GM19463 (cell line): ENCODE measurements around the gene COL23A1.
"Not testable (repeated sequence)": the region's sequence is repeated elsewhere in the genome, so short reads cannot be mapped to it uniquely, and the experiment has no call there.

Source experiments
- ATAC-seq: cut with Tn5 transposase; IDR thresholded peaks from one replicate; pipeline ENCODE4 v1.9.1; 2021; ENCODE audit warnings: mild to moderate bottlenecking, moderate library complexity; ENCODE audit not compliant: unreplicated experiment

COL23A1 gene

DNA sequence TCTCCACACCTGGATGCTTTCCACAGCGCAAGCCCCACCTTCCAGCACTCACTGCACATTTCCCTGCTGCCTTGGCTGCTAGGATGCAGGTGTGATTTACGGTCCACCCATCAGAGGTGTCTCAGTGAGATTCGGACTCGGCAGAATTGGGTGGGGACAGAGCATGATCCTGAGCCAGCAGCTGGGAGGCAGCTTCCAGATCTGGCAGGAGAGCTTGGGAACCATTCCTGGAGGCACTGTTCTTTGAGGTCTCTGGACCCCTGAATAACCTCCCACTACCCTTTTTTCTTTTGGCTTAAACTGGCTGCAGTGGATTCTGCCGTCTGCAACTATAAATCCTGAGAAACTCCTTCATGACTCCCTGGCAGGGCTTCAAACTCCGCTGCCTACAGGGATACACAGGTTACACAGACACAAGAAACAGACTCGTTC lies 258.0 kb downstream of the COL23A1 start:
- ATAC-seq, result no peak

GRCh38 chr5:178331491-178331996 lies 258.6 kb downstream of the COL23A1 start:
- ATAC-seq, result no peak

DNA sequence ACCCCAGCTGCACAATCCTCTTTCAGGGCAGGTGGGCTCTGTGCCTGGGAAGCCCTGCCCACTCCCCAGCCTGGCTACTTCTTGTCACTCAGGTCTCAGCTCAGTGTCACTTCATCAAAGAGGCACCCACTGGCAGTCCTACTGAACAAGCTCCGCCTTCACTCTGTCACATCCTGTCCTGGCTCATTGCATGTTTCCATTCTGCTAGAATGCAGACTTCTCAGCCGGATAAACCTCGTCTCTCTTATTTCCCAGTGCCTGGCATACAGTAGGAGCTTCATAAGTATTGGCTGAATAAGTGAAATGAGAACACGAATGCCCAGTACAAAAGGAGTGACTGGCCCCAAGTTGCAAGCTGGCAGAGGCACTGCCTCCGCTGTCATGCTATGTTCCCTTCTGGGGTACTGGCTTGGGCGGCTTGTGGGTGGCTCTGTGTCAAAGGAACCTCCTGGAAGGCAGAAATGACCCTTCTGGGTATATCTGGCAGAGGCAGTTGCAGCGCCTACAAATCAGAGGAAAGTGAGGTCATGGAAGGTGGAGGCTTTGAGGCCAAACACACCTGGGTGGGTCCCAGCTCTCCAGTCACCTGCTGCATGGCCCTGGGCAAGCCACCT lies 259.3 kb downstream of the COL23A1 start:
- no peak for ATAC-seq

DNA sequence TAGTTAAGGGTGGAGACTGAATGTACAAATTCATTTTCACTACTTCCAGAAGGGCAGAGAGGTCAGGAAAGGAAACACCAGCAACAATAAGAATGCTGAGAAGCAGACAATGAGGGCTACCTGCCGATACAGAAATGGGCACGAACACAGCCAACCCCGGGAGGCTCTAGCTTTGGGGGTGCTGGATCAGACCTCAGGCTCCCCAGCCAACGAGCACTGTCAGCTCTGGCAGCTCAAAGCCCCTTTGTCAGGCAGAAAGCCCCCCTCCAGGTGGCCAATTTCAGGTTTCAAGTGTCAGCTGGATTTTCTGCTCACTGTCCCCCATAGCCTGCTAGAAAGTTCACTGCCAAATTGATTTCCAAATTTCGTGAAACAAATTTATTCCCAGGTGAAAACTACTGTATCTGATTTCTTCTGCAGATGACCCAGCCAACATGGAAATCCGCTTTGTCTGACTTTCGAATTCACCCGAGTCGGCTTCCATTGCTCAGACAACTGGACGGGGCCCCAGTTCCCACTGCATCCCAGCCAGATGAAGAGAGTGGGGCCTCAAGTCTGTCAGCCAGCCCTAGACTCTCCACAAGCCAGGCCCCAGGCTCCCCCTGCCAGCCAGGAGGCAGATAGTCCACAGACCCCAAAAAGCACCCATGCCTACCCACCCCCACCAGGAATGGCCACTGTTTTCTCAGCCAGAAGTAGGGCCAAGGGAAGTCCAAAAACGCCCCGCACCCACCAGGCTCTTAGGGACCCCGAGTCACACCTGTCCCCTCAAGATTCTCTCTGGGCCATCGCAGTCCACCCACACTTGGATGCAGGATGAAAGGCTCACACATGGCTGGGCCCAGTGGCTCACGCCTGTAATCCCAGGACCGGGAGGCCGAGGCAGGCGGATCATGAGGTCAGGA lies 261.1 kb downstream of the COL23A1 start:
- ATAC-seq, result no peak

- ATAC-seq, result no peak
Observed at GRCh38 chr5:178327931-178328711, 262.1 kb downstream of the COL23A1 start.

DNA sequence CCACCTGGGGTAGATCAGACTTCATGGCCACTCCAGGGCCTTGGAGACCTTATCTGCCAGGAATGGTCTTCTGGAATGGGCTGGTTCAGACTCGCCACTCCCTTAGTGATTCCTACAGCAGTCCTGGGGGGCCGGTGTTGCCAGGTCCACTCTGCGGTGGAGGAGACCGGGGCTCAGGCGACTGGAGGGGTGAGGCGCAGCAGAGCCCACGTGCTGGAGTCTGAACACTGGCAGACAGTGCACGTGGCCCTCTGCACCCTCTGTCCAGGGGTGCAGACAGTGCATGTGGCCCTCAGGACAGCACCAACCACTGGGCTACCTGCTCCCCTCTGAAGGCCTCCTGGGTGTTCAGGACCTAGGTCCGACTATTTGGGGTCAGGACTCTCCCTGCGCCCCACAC lies 262.7 kb downstream of the COL23A1 start:
- no peak for ATAC-seq

- no peak for ATAC-seq
Observed at GRCh38 chr5:178326374-178326715, 263.8 kb downstream of the COL23A1 start.

DNA sequence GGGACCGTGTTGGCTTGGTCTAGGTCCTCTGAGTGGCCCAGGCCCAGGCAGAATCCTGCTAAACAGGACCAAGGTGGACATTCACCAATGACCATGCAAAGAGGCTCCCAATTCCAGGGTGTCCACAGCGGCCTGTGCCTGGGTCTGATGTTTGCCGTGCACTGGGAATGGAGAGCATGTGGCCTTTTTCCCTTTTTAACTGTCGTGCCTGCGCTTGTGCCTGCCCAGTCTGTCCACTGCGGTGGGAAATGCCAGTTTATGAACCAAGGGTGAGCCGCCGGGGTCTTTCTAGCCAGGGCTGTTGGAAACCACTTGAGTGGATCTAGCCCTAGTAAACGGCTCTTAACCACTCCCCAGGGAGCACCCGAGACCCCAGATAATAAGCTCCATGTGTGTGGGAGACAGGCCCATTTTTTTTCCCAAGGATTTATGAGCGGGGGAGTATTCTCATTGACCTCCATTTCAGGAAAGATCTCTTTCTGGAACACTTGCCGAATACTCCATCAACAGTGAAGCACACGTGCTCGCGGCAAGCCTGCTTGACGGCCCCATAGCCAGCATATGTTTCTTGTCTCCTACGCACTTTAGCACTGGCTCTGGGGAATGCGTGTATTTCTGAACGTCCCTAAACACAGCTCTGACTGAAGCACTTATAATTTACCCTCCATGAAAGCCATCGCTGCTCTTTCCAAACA lies 264.4 kb downstream of the COL23A1 start:
- ATAC-seq, result no peak

DNA sequence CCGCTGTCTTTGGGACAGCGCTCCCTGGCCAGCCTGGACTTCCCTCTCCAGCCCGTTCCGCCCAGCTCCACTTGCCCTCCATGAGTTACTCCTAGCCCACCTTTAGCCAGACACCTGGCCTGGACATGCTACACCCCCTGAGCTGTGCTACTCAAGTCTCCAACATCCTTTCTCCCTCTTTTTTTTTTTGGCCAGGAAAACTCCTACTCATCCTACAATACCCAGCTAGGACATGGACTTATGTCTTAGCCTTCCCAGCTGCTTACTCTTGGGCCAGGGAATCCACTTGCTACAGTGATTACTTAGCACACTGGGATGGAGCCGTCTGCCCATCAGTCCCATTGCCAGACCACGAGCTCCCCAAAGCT lies 264.9 kb downstream of the COL23A1 start:
- ATAC-seq, result no peak

GRCh38 chr5:178324481-178325310 lies 265.5 kb downstream of the COL23A1 start:
- ATAC-seq, result no peak

DNA sequence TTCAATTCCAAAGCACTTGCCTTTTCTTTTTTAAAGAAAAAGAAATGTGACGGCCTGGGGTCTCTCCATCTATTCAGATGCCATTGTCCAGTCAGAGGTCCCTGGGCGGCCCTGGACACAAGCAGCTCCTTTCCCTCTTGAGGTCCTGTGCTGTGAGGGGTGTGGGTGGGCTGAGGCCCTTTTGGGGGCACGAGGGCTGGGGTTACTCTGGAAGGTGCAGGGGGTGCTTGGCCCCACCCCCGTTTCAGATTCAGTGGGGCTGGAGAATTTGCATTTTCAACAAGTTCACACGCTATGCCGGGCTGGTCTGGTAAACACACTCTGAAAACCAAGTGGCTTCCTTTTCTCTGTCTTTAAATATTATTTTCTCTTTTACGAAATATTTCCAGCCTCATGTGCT lies 266.2 kb downstream of the COL23A1 start:
- ATAC-seq, result no peak

GRCh38 chr5:178323541-178323865 lies 266.7 kb downstream of the COL23A1 start:
- ATAC-seq, result no peak

- no peak for ATAC-seq
Observed at GRCh38 chr5:178322736-178323540, 267.3 kb downstream of the COL23A1 start.

DNA sequence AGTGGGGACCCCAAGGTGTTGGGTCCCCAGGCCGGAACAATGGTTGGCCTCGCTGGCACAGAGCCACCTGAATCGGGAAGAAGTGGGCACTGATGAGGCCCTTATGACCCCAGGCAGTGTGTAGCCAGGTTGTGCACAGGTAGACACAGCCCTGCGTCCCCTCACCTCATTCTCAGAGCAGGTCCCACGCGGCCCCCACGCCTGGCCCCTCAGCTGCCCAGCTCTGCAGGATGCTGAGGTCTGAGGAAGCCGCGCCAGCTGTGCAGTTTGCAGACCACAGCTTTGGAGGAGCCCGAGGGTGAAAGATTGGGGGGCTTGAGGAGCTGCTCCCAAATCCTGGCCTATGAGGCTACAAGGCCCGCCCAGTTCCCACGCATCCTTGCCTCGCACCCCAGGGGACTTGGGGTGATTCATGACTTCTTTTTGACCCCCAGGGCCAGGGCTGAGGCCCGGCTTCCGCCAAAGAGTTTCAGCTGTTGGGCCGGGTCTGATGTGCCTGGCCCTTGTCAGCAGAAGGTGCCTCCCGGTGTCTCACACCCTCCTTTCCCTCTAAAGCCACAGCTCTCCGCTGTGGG lies 269.8 kb downstream of the COL23A1 start:
- no peak for ATAC-seq

DNA sequence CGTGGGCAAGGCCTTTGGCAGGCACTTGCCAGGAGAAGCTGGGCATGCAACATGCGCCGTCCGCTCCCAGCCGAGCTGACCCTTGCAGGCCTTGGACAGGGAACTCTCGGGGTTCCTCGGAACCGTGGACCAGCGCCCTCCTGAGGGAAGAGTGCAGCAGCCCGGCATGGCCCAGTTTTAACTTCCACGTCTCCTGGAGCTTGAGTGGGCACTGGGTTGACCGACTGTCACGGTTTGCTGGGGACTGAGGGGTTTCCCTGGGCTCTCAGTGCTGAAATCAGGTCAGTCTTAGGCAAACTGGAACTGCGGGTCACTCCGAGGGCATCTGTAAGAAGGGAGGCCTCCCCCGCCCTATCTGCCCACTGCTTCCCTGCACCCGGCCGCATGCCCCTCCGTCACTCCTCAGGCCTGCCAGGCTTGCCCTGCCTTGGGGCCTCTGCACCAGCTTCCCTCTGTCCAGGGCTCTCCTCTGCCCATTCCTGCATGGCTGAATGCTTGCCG lies 270.6 kb downstream of the COL23A1 start:
- ATAC-seq, result no peak

- no peak for ATAC-seq
Observed at GRCh38 chr5:178318893-178319292, 271.3 kb downstream of the COL23A1 start.

DNA sequence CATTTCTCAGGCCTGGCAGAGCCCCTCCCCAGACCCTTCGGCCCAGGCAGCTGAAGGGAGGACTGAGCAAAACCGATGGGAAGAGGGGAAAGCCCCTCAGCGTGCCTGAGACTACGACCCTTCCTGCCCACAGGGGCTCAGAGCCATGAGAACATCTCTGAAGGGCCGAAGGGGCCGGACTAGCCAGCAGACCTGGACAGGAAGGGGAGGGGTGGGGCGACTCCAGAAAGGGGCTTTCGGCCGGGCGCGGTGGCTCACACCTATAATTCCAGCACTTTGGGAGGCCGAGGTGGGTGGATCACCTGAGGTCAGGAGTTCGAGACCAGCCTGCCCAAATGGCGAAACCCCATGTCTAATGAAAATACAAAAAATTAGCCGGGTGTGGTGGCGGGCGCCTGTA lies 271.8 kb downstream of the COL23A1 start:
- no peak for ATAC-seq

DNA sequence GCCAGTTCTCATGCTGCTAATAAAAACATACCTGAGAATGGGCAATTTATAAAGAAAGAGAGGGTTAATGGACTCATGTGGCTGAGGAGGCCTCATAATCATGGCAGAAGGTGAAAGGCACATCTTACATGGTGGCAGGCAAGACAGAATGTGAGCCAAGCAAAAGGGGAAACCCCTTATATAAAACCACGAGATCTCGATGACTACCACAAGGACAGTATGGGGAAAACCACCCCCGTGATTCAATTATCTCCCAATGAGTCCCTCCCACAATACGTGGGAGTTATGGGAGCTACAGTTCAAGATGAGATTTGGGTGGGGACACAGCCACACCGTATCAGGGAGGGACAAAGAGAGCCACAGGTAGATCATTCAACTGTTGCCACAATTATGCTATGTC lies 272.5 kb downstream of the COL23A1 start:
- ATAC-seq, result not testable (repeated sequence)
